NB4 (cell line): Measurements from ENCODE around the gene ELP2.

ENCODE experiments used
- DNase-seq: peaks from one replicate; pipeline ENCODE4 v3.0.0; 2010; ENCODE audit warnings: low read depth
- H3K4me3 ChIP-seq: one replicate; pipeline ENCODE4 v1.5.1; 2011; ENCODE audit warnings: mild to moderate bottlenecking, low read depth, low read length, moderate library complexity
- MYC ChIP-seq: IDR thresholded peaks from 2 replicates; pipeline ENCODE4 v1.6.1; 2011; ENCODE audit warnings: low read depth, low read length
- POLR2A ChIP-seq: IDR thresholded peaks from 2 replicates; pipeline ENCODE4 v1.6.1; 2011; ENCODE audit warnings: mild to moderate bottlenecking; ENCODE audit not compliant: insufficient read length; ENCODE audit errors: extremely low read depth
- TF ChIP-seq, protein P1 (sequence below): IDR thresholded peaks from one replicate; pipeline ENCODE4 v1.5.1; 2012; ENCODE audit warnings: low read depth, low read length
- TF ChIP-seq, protein P2 (sequence below): IDR thresholded peaks from 2 replicates; pipeline ENCODE4 v1.6.1; 2011; ENCODE audit warnings: low read depth, low read length

Gene ELP2

DNA sequence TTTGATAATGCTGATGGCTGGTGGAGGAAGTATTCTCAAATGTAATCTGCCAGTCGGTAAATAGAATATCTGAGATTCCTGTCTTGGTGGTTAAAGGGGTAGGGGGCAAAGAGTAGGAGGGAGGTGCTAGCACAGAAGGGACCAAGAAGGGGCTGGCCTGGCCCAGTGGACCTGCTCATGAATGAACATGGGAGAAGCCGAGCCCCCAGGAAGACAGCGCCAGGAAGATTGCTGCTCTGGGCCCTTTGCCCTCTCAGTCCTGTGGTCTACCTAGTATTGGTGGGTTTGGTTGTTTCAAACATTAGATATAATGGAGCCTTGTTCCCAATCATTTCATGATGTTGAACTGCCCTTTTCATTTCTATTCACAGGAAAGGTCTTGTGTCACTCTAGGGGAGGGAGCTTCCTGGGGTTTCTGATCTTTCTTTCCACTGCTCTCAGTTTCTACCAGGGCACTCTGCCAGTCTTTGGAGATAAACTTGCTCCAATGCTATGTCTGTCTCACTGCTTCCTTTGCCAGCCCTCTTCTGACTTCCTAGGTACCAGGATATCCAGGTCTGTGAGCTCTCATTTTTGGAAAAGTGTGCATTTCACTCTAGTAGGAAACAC, 52.3 kb downstream of the ELP2 start:
- TF ChIP-seq MYC (no peak), POLR2A (no peak)
- TF ChIP-seq, protein P1, sequence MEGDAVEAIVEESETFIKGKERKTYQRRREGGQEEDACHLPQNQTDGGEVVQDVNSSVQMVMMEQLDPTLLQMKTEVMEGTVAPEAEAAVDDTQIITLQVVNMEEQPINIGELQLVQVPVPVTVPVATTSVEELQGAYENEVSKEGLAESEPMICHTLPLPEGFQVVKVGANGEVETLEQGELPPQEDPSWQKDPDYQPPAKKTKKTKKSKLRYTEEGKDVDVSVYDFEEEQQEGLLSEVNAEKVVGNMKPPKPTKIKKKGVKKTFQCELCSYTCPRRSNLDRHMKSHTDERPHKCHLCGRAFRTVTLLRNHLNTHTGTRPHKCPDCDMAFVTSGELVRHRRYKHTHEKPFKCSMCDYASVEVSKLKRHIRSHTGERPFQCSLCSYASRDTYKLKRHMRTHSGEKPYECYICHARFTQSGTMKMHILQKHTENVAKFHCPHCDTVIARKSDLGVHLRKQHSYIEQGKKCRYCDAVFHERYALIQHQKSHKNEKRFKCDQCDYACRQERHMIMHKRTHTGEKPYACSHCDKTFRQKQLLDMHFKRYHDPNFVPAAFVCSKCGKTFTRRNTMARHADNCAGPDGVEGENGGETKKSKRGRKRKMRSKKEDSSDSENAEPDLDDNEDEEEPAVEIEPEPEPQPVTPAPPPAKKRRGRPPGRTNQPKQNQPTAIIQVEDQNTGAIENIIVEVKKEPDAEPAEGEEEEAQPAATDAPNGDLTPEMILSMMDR, result no peak
- TF ChIP-seq, protein P2, sequence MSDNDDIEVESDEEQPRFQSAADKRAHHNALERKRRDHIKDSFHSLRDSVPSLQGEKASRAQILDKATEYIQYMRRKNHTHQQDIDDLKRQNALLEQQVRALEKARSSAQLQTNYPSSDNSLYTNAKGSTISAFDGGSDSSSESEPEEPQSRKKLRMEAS, result no peak
- no peak for DNase-seq
- H3K4me3 ChIP-seq, result no peak overlapping the region

DNA sequence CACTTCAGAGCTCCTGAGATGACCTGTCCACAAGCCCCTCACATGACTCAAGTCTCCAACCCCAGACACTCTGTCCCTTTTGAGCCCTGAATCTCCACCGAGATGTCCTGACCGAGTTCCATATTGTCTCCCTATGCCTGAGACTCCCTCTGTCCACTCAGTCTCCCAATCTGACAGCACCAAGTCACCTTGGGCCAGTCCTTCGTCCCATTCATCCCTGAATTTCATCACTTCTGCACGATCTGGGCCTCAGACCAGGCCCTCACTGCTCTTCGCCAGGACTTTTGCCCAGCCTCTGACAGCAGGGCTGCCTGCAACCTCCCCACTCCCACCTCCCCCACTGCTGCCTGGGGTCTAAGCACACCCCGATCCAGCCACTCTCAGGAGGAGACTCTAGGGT, 53.3 kb downstream of the ELP2 start:
- H3K4me3 ChIP-seq, result no peak overlapping the region
- DNase-seq, result no peak
- TF ChIP-seq, protein P1, result no peak
- TF ChIP-seq POLR2A (no peak), MYC (no peak)
- TF ChIP-seq, protein P2, result no peak

DNA sequence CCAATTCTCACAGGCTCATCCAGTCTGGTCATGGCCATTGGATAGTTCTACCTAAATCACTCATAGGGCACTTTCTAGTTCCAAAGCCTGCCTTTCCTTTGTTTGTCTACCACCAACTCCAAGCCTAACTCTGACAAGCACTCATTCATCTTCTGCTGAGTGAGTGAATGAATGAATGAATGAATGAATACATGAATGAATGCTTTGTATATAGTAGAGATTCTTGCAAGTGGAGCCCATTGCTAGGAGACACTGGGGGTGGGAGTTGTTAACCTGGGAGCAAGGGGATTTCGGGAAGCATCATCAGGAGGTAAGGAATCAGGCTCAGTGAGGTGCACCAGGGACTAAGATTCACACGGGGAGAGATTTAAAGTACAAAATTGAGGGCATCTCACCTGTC, 54.3 kb downstream of the ELP2 start:
- DNase-seq, result no peak
- no peak overlapping the region for H3K4me3 ChIP-seq
- no peak for TF ChIP-seq POLR2A
- TF ChIP-seq, protein P2, result no peak

DNA sequence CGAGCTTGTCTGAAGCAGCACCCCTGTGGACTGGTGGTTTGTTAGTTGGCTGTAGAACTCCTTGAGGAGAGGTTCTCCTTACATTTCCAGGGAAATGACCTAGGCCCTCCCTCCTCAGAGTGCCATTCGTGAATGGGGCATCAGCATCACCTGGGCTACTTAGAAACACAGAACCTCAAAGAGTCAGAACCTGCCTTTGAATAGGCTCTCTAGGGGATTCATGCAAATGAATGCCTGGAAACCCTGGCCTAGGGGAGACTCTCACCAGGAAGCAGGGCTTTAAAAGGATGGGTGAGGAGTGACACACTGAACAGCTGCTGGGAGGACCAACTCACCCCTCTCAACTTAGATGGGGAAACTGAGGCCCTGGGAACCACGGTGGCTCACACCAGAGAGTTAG, 55.5 kb downstream of the ELP2 start:
- TF ChIP-seq, protein P1, result no peak
- TF ChIP-seq POLR2A (no peak), MYC (no peak)
- TF ChIP-seq, protein P2, result no peak
- no peak overlapping the region for H3K4me3 ChIP-seq
- no peak for DNase-seq

DNA sequence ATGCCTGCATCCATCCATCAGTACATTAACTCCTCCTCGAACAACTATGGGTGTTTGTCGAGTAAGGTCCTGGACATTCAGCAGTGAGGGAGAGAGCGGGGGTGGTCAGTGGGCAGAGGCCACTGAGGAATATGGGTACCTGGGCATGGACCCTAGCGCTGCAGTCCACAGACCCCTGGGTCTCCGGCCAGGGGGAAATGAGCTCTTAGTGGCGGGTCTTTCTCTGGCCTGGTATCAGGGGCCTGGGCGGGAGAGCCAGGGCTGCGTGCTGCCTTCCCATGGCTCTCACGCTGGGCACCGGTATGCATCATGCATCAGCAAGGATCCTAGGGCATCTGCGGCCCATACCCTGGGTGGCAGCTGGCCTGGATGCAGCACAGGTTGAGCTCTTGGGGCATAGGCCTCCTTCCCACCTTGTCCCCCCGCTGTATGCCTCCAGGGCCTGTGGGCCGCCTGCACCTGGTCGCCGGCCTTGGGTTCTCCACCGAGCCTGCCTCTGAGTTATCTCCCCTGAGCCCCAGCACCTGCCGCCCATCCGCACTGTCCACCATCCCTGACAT, 56.3 kb downstream of the ELP2 start:
- DNase-seq, result no peak
- H3K4me3 ChIP-seq, result no peak overlapping the region
- TF ChIP-seq, protein P1, result no peak
- no peak for TF ChIP-seq POLR2A
- TF ChIP-seq, protein P2, result no peak
- no peak for TF ChIP-seq MYC

DNA sequence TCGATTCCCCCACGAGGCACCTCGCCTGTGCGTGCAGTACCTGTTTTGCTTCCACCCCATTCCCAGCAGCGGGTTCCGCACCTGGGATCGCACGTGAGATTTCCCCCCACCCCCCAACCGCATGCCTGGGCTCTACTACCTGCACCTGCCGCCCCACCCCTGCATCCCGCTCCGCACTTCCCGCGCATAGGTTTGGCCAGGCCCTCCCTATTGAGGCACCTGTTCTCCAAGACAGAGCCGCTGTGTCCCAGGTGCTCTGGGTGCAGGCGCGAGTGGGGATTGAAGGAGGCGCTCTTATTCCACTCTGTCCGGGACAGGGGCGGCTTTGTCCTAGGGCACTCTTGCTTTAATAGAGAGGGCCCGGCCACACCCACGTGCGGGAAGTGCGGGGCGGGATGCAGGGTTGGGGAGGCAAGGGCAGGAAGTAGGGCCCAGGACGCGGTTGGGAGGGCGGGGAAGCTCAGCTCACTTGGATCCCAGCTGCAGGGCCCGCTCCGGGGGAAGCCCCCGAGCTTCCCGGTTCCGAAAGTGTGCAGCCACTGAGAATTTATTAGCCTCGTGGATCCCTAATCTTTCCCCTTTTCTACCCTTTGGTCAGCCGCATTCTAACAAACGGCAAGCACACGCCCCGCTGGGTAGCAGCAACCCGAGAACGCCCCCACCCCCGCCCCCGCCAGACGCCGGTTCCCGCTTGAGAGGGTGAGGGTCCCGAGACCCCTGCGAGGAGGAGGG, 56.9 kb downstream of the ELP2 start:
- H3K4me3 ChIP-seq, result peak overlapping the region; percentile 16
- TF ChIP-seq, protein P2, result no peak
- TF ChIP-seq, protein P1, result no peak
- TF ChIP-seq MYC (no peak), POLR2A (no peak)
- DNase-seq, result no peak
